Stimulated activated CD8-positive, alpha-beta memory T cell treated with anti-CD3 and anti-CD28 coated beads, Interleukin-4, amount 100 ng/mL, for 1 hour (primary cell): ENCODE results near the gene RBMS1.

Experiments
- DNase-seq, 2 donors: peaks; one replicate each; pipeline ENCODE4 v3.0.0-alpha.2; 2020; ENCODE audit warnings: low read depth in 2 of 2, low spot score in 1 of 2

The RBMS1 gene

GRCh38 chr2:160286551-160286950, 207.1 kb downstream of the RBMS1 start:
- no peak for DNase-seq

DNA sequence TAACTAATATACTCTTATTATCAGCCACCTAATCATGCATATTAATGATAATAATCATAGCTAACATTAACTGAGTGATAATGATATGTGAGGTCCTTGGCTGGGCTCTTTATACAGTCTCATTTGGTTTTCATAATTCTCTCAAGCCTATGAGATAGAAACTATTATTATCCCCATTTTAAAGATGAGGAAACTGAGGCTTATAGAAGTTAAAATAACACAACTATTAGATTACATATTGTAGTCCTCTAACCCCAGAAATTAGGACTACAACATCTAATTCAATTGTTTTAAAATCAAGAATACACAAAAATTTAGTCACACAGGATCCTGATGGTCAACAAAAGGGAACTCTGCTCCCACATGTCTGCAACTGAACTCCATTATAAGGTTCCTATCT, 209.9 kb downstream of the RBMS1 start:
- DNase-seq: no peak

DNA sequence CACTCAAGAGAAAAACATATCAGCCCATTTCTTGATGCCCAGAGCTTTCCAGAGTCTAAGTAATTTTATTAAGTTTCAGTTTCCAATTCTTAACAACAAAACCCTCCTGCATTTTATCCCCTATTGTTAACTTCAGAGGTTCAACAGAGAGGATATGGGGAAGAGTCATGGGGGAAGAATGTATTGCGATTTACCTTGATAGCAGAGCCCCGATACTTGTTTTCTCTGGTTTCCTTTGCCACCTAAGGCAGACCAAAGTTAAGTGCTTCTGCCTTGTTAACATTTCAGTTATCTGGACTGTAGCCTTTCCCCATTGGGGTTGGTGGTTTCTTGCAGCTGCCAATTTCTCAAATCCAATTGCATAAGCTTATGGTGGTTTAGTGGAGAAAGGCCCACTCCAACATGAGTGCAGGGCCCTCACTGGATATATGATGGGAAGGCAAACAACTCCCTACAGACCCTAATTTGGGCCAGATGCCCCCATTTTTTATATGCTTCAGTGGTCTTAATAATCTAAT, 211.5 kb downstream of the RBMS1 start:
- DNase-seq: no peak

DNA sequence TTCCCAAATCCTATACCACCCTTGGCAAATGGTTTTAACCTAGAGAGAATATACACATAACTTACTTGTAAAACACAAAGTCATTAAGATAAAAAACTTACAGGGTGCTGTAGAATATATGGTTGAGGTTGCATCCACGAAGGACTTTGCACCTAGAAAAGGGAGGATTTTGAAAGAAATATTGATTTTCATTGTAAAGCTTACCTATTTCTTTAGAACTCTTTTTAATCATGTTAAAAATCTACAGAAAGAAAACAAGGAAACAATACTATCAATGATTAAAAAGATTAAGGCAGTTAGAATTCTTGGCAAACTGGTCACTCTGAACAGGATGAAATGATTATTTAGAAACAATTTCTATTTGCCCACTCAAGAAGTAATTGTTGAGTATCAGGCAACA, 212.4 kb downstream of the RBMS1 start:
- DNase-seq: no peak

DNA sequence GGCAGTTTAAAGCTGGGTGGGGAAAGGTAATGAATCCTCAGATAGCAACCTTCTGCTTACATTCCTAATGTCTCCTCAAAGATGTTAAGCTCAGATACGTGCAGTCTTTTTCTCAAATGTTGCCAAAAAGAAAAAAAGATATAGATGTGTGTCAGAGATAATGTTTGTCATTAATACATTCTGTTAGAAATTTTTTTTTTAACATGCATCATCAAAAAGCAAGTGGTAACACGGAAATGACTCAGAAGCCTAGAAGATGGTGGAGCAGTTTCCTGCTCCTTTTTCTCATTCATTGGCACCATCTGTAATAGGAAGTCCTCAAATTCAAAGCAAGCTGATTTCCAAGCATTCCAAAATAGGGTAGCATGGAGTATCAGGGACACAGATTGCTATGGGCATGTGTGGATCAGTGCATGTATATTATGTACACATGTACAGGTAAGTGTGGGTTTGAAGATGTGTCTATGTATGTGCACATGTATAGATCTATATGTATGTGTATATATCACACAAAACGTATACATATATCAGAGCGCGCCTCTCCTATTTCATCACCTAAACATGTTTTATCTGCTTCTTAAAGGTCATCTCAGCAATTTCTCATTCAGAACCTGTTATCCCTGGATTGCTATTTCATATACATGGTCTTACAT, 213.7 kb downstream of the RBMS1 start:
- DNase-seq: no peak

- DNase-seq: no peak
Observed at GRCh38 chr2:160278879-160279177, 214.8 kb downstream of the RBMS1 start.

DNA sequence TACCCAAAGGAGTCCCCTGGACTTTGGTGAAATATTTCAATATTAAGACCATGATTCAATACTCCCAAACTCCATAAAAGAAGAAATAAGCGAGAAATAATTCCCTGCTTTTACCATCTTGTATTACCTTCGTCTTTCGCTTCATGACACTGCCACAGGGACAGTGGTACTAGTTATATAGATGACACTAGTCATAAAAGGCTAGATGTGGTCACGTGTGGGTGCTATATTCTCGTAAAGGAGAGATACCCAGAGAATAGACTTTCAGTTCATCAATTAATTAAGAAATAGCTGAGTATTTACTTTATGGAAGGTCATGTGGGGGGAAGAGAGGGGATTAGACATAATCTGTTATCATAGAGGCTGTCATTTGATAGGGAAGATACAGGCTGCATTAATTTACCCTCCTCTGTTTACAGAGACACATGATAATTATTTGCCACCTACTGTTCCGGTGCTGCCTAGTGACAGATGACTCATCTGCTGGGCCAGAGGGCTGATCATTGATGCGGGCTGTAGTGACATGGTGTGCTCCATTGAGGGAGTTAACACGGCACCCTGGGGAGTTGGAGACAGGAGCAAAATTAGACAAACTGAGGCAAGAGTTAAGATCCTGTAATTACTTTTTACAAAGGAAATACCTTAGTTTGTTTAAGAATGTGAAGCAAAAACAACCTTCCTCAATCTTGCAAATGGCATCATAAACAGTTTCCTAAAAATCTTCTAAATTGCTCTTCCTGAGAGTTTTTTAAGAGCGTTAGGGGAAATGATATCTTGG, 215.3 kb downstream of the RBMS1 start:
- DNase-seq: no peak

DNA sequence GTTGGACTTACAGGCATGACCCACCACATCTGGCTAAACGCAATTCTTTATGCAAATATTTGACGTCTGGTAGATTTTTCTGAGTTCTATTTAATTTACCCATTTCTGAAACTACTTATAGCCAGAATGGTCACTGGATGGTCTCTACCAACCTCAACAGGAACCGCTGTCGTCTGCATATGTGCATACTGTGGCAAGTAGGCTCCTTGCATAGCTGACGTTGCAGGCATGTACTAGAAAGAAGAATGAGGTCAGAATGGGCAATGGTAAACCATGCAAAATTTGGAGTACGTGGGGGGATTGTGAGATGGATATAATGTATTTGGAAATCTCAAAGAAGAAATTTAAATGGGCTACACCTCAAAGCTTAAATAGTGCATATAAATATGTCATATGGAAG, 216.5 kb downstream of the RBMS1 start:
- no peak for DNase-seq

DNA sequence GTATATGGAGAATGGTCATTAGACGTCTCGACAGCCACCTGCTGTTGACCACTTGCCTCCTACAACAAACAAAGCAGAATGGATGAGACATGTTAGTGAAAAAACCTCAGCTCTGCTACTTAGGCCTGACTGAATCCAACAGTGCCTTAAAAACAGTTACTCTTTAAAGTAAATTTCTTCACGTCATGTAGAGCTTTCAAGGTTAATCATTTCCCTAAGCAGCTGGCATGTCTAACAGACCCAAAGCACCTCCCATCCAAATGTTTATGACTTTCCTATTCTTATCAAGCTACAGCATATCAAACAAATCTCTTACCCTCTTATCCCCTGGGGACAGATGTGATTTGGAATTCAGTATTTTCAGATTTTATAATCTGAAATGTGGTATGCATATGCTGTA, 218.0 kb downstream of the RBMS1 start:
- no peak for DNase-seq

DNA sequence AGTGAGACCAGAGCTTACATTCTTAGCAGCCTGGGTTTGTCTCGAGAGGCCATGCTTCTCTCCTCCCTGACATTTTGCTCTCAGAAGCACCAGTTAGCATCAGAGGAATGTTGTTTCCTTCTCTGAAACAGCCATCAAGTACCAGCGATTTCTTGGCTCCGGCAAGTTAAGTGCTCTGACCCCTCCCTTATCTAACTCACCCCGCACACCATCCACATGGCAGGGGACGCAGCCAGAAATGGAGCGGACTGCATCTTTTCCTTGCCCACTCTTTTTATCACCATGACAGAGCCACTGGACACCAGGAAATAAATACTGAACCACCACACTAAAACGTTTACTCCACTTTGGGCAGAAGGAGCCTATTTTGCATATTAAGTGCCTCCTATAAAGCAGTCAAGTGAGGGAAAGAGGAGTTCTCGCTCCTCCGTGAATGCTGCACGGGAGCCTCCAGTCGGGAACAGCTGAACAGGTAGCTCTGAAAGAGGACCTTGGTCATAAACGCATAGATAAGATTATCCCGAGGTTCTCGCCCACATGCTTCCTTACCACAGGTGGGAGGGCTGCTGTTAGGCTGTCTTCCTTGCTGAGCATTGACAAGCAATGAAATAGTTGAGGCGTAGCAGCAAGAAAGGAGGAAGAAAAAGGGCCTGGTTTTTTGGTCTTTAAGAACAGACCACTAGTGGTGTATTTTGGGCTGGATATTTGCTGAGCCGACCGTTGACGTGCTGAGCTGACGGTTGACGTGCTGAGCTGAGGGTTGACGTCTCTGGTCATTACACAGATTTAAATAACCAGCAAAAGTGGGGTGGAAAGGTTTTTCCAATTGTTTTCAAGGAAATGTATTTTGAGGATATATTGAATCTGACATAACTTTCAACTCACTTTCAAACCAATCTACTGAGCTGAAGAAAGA, 222.2 kb downstream of the RBMS1 start:
- DNase-seq: no peak

GRCh38 chr2:160270571-160271113, 223.0 kb downstream of the RBMS1 start:
- DNase-seq: no peak

DNA sequence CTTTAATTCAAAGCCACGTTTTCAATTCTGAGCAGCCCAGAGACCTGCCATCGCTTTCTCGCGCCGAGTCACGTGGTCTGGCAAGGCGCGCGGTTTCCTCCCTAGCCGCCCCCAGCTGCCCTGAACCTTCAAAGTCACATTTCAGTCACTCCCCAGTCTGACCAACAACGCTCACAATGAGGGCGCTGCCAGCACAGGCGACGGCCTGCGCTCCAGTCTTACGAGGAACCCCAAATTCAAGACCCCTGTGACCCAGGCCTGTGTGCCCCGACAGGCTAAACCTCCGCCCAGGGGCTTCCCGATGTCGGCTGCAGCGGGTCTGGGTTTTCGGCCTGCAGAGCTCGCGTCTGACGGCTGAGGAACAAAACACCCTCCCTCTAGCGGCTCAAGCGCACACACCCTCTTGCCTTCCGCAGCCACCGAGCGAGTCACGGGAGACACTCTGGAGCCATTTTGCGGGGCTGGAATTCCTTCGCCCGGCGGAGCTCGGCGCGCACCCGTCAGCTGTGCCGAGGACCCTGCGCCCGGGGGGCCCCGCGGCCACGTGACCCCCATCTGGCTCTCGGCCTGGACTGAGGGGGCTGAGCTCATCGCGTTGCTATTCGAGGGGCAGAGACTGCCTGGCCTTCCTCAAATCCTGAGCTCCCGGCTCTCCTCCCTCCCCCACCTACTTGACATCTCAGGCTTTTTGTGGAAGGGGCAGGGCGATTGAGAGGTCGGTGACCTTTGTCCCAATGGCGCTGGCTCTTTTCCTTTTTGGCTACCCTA, 223.6 kb downstream of the RBMS1 start:
- DNase-seq: peak; percentile 29 to 44

DNA sequence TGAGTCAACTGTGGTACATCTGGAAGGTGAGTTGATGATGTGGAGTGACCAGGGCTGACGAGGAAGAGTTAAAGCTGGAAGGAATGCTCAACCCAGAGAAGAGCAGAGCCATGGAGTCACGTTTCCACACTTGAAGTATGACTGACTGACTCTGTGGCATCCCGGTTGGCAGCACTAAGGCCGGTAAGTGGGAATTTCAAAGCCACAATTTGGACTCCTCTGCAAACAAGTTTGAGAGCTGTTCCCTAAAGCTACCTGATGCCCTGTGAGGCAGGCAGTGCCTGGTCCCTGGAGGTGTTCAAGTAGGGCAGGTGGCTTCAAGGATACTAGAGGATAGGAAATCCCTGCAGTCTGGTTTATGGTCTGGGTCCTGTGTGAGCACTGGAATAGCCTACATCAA, 224.2 kb downstream of the RBMS1 start:
- no peak for DNase-seq

DNA sequence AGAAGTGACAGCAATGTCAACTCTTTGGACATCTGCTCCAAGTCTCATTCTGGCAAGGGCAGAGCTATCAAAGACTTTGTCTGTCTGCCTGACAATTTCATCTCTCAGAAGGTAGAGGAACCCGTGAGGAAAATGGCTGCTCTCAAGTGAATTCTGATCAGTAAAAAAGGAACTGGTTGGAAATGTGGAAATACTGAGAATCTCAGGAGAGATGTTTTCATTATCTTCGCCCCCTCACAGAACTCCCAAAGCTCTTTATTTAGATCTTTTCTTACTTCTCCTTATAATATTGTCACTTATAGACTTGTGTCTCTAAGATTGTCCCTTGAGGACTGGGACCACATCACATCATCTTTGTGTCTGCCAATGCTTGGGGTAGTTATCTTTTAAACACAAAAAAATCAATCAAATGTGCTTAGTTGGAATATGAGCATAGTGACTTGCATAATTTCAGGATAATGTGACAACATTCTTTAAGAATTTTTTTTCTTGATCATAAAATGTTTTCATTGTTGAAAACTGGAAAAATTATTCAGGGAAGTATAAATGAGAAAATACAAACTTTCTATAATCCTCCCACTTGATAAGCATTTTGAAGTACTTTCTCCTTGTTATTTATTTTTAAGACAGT, 225.3 kb downstream of the RBMS1 start:
- no peak for DNase-seq

- DNase-seq: no peak
Observed at GRCh38 chr2:160267692-160268091, 225.9 kb downstream of the RBMS1 start.

DNA sequence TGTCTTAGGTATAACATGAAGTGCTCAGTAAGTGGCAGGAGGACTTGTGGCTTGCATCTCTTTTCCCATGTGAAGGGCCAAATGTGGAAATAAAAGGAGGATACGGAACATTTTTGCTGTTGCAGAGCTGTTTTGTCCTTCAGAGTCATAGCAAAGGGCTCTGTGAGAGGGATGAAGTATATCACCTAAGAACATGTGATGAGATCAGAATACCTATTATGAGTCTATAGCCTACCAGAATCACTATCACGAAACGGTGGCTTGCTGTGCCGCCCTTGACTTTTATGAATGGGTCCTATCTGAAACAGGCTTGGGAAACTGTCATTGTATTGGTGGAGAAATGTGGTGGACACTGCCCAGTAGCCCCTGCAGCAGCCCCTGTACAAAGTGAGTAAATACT, 226.6 kb downstream of the RBMS1 start:
- DNase-seq: no peak

GRCh38 chr2:160266037-160266551, 227.5 kb downstream of the RBMS1 start:
- DNase-seq: no peak

DNA sequence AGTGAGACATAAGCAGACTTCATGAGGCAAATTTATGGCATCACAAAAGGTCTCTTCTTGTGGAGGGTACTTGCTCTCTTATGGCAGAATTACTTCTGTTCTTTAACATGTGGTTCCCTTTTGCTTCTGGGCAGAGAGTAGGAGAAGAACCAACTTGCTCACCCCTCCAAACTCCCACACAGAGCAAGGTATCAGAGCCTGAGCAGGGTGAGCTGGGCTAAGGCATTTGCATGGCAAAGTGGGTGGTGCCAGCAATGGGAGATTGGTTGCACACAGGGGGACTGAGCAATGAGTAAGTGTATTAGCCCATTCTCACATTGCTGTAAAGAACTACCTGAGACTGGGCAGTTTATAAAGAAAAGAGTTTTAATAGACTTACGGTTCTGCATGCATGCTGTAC, 229.3 kb downstream of the RBMS1 start:
- DNase-seq: no peak

DNA sequence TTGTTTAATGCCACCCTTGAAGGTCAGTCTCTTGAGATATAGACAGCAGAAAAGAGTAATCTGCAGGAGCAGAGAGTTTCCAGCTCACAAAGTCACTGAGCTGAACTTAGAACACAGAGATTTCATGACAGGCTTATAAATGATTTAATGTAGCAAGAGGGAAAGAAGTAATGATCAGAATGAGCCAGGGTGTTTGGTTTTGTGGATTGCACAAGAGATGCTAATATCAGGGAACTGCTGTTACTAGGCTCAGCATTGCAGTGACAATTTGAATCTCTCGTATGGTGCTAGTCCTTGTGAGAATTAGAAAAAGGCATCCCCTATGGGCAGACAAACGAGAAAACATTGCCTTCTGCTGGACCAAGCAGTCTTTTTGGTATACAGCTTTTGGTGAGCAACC, 231.9 kb downstream of the RBMS1 start:
- DNase-seq: no peak

DNA sequence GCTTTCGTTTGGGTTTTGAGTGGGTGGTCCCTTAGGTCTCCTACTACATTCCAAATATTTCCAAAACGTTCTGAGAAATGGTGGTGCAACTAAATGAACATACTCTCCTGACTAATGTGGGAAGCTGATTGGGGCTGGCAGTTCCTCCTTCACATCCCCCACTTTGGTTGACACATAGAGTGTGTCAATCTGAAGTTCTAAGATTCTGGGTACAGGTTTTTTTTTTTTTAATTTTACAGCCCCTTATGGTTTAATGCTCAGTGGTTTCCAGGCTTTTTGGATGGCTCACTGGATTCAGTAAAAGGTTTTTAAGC, 235.2 kb downstream of the RBMS1 start:
- DNase-seq: no peak
